ENCODE results near the gene AGMAT. TPM values are rescaled to one million over a fixed set of nuclear protein-coding genes. Genes with fewer than 3 reads are reported as not detected.

The AGMAT gene
- total and polyA plus RNA-seq, 9 of the 15 experiments (the other 6 are each of a cell fraction or from before 2014, with no cell fraction given): not detected

DNA sequence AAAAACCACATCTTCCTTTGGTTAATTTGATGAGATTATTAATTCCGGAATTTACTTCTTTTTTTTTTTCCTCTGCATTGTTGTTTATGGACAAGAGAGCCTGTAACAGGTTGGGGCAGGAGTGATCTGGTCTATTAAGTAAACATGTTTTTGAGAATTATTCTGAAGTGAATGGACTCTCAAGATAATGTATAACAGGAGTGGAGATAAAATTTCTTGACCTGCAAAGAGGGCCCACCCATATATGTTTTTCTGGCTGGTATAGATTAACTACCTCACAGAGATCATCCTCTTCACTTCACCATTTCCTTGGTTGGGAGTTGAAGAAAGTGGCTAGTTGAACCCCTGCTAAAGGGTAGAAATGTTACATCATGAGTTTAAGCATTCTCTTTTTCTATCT is 43.2 kb upstream of the AGMAT start (continued):
- TF ChIP-seq, protein P1, sequence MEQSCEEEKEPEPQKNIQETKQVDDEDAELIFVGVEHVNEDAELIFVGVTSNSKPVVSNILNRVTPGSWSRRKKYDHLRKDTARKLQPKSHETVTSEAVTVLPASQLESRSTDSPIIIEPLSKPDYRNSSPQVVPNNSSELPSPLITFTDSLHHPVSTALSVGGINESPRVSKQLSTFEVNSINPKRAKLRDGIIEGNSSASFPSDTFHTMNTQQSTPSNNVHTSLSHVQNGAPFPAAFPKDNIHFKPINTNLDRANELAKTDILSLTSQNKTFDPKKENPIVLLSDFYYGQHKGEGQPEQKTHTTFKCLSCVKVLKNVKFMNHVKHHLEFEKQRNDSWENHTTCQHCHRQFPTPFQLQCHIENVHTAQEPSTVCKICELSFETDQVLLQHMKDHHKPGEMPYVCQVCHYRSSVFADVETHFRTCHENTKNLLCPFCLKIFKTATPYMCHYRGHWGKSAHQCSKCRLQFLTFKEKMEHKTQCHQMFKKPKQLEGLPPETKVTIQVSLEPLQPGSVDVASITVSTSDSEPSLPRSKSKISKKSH (CRISPR knock-in tag; IDR thresholded peaks at IDR 0.05): no peak
- TF ChIP-seq RAD21 (CRISPR knock-in tag; conservative IDR thresholded peaks at IDR 0.05 in 1 of 2, IDR thresholded peaks at IDR 0.05 in 1 of 2) (no peak), ZNF551 (CRISPR knock-in tag; IDR thresholded peaks at IDR 0.05) (no peak), SIN3B (IDR thresholded peaks at IDR 0.05; ENCODE audit: low read depth) (no peak), HMG20B (CRISPR knock-in tag; IDR thresholded peaks at IDR 0.05) (no peak), MAFG (tag; conservative IDR thresholded peaks at IDR 0.05) (no peak), TAF1 (IDR thresholded peaks at IDR 0.05; ENCODE audit: control insufficient read depth, extremely low read depth, insufficient read depth, low read length, severe bottlenecking) (no peak), CBX3 (IDR thresholded peaks at IDR 0.05; ENCODE audit: borderline replicate concordance in 1 of 2, low read length in 2 of 2) (no peak), SMC3 (conservative IDR thresholded peaks at IDR 0.05; ENCODE audit: insufficient read depth, low read depth, low read length) (no peak), ZNF324 (CRISPR knock-in tag; IDR thresholded peaks at IDR 0.05) (no peak), ZEB2 (IDR thresholded peaks at IDR 0.05) (0 out of 2 replicates have a peak, but pooled peaks have one; percentile 13), XRCC5 (IDR thresholded peaks at IDR 0.05; ENCODE audit: low read depth, low read length) (no peak), ERF (CRISPR knock-in tag; IDR thresholded peaks at IDR 0.05) (no peak)
- TF ChIP-seq, protein P2, sequence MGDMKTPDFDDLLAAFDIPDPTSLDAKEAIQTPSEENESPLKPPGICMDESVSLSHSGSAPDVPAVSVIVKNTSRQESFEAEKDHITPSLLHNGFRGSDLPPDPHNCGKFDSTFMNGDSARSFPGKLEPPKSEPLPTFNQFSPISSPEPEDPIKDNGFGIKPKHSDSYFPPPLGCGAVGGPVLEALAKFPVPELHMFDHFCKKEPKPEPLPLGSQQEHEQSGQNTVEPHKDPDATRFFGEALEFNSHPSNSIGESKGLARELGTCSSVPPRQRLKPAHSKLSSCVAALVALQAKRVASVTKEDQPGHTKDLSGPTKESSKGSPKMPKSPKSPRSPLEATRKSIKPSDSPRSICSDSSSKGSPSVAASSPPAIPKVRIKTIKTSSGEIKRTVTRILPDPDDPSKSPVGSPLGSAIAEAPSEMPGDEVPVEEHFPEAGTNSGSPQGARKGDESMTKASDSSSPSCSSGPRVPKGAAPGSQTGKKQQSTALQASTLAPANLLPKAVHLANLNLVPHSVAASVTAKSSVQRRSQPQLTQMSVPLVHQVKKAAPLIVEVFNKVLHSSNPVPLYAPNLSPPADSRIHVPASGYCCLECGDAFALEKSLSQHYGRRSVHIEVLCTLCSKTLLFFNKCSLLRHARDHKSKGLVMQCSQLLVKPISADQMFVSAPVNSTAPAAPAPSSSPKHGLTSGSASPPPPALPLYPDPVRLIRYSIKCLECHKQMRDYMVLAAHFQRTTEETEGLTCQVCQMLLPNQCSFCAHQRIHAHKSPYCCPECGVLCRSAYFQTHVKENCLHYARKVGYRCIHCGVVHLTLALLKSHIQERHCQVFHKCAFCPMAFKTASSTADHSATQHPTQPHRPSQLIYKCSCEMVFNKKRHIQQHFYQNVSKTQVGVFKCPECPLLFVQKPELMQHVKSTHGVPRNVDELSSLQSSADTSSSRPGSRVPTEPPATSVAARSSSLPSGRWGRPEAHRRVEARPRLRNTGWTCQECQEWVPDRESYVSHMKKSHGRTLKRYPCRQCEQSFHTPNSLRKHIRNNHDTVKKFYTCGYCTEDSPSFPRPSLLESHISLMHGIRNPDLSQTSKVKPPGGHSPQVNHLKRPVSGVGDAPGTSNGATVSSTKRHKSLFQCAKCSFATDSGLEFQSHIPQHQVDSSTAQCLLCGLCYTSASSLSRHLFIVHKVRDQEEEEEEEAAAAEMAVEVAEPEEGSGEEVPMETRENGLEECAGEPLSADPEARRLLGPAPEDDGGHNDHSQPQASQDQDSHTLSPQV (IDR thresholded peaks at IDR 0.05): peak; percentile 38; the same call in 1 of the 2 replicates

Data from K562 (cell line).